ENCODE measurements around the gene C16orf74. TPM values are rescaled to one million over a fixed set of nuclear protein-coding genes. Genes with fewer than 3 reads are reported as not detected.
A peak's percentile ranks its signal among the peaks of the same experiment; 100 is the strongest.

The C16orf74 gene
- total RNA-seq, 1 donor from 2014 or later = 1.6 TPM

DNA sequence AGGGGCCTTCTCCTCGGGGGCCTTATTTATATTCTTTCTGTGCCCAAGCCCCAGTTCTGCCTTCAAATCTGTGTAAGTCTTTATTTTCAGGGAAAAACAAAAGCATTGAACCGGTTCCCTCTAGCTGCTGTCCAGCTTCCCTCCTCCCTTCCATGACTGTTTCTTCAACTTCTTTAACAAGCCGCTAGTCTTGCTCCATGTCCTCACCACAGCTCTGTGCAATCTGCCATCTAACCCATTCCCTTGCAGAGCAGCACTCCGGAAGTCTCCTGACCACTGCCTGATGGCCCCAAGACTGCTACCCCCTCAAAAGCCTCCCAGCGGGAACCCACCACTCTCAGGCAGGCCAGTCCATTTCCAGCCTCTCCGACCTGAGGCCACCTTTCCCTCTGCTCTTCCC, 31.6 kb upstream of the C16orf74 start:
- H3K9me3 Mint-ChIP-seq (ENCODE audit: low read depth) = no peaks in the 10 kb centered on the region
- peaks cover 32% of the 10 kb centered on the region for H3K36me3 Mint-ChIP-seq (ENCODE audit: low read depth)
- peak overlapping the region; percentile 36 for H3K27ac Mint-ChIP-seq (ENCODE audit: unreplicated experiment)
- peaks cover 10% of the 10 kb centered on the region for H3K4me1 Mint-ChIP-seq (ENCODE audit: low read depth)
- DNase-seq (ENCODE audit: low spot score) = no peak
- H3K27me3 Mint-ChIP-seq (ENCODE audit: low read depth) = no peaks in the 10 kb centered on the region
- TF ChIP-seq, protein P1, sequence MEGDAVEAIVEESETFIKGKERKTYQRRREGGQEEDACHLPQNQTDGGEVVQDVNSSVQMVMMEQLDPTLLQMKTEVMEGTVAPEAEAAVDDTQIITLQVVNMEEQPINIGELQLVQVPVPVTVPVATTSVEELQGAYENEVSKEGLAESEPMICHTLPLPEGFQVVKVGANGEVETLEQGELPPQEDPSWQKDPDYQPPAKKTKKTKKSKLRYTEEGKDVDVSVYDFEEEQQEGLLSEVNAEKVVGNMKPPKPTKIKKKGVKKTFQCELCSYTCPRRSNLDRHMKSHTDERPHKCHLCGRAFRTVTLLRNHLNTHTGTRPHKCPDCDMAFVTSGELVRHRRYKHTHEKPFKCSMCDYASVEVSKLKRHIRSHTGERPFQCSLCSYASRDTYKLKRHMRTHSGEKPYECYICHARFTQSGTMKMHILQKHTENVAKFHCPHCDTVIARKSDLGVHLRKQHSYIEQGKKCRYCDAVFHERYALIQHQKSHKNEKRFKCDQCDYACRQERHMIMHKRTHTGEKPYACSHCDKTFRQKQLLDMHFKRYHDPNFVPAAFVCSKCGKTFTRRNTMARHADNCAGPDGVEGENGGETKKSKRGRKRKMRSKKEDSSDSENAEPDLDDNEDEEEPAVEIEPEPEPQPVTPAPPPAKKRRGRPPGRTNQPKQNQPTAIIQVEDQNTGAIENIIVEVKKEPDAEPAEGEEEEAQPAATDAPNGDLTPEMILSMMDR (IDR thresholded peaks at IDR 0.05) = no peak
- H3K4me3 Mint-ChIP-seq (ENCODE audit: unreplicated experiment) = no peak overlapping the region

DNA sequence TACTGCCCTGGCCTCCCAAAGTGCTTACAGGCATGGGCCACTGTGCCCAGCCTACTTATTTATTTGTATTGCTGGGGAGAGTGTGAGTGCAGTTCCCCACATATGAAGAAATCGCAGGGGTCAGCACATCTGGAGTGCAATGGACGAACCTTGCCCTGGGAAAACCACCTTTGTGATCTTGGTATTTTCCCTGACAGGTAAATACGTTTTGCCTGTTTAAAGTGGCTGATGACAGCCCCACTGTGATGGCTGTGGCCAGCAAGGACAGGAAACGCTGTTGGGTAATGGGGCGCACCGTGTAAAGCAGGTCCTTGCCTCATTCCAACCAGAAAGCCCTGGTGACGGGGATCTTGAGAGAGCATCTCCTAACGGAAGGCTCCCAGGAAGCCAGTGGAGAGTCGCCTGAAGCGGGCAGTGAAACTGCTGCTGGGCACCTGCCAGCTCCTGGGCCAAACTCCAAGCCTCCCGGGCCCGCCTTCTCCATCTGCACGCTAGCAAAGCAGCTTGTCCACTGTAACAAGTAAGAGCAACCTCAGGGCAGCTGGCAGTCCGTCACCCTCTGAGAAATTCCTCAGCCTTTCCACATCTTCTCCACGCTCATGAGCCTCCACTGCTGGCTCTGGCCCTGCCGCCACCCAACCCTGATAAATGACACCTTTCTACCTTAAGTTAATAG, 30.9 kb upstream of the C16orf74 start:
- TF ChIP-seq, protein P1 (IDR thresholded peaks at IDR 0.05) = no peak
- DNase-seq (ENCODE audit: low spot score) = no peak
- peaks cover 10% of the 10 kb centered on the region for H3K4me1 Mint-ChIP-seq (ENCODE audit: low read depth)
- H3K4me3 Mint-ChIP-seq (ENCODE audit: unreplicated experiment) = no peak overlapping the region
- peaks cover 31% of the 10 kb centered on the region for H3K36me3 Mint-ChIP-seq (ENCODE audit: low read depth)
- no peaks in the 10 kb centered on the region for H3K27me3 Mint-ChIP-seq (ENCODE audit: low read depth)
- peak overlapping the region; percentile 36 for H3K27ac Mint-ChIP-seq (ENCODE audit: unreplicated experiment)
- no peaks in the 10 kb centered on the region for H3K9me3 Mint-ChIP-seq (ENCODE audit: low read depth)

DNA sequence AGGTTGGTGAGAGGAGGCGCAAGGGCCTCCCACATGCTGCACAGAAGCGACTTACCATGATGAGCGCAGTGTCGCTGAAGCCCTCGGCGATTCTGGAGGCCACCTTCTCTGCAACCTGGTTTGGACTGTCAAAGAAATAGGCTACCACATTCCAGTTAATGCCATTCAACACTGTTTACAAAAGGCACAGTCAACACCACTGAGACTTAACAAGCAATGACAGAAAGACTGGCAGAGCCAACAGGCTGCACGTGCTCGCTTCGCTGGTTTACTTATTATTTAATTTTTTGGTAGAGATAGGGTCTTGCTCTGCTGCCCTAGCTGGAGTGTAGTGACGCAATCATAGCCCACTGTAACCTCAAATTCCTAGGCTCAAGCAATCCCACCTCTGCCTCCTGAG, 30.3 kb upstream of the C16orf74 start:
- H3K27me3 Mint-ChIP-seq (ENCODE audit: low read depth) = no peaks in the 10 kb centered on the region
- H3K4me3 Mint-ChIP-seq (ENCODE audit: unreplicated experiment) = no peak overlapping the region
- H3K9me3 Mint-ChIP-seq (ENCODE audit: low read depth) = no peaks in the 10 kb centered on the region
- TF ChIP-seq, protein P1 (IDR thresholded peaks at IDR 0.05) = no peak
- H3K27ac Mint-ChIP-seq (ENCODE audit: unreplicated experiment) = no peak overlapping the region
- H3K4me1 Mint-ChIP-seq (ENCODE audit: low read depth) = peaks cover 10% of the 10 kb centered on the region
- H3K36me3 Mint-ChIP-seq (ENCODE audit: low read depth) = peaks cover 29% of the 10 kb centered on the region
- no peak for DNase-seq (ENCODE audit: low spot score)

DNA sequence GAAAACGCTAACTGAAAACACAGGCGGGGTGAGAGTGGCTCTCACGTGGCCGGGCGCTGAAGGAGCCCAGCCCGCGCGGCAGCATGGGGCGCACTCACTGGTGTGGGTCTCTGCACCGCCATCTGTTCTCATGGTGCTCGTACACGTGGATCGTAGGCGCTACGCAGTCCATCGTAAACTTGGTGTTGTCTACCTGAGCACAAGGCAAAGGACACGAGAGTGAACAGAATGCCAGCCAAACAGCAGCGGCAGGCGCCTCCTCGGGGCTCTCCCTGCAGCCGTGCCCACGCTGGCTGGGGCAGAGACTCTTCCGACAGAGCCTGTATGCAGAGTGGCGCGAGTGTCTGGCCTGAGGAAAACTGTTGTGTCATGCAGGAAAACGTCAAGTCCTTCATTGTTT, 29.4 kb upstream of the C16orf74 start:
- Mint-ChIP-seq H3K4me1 (ENCODE audit: low read depth) (peaks cover 10% of the 10 kb centered on the region), H3K9me3 (ENCODE audit: low read depth) (no peaks in the 10 kb centered on the region), H3K4me3 (ENCODE audit: unreplicated experiment) (no peak overlapping the region), H3K36me3 (ENCODE audit: low read depth) (peaks cover 26% of the 10 kb centered on the region), H3K27me3 (ENCODE audit: low read depth) (no peaks in the 10 kb centered on the region), H3K27ac (ENCODE audit: unreplicated experiment) (no peak overlapping the region)
- TF ChIP-seq, protein P1 (IDR thresholded peaks at IDR 0.05) = no peak
- DNase-seq (ENCODE audit: low spot score) = no peak

DNA sequence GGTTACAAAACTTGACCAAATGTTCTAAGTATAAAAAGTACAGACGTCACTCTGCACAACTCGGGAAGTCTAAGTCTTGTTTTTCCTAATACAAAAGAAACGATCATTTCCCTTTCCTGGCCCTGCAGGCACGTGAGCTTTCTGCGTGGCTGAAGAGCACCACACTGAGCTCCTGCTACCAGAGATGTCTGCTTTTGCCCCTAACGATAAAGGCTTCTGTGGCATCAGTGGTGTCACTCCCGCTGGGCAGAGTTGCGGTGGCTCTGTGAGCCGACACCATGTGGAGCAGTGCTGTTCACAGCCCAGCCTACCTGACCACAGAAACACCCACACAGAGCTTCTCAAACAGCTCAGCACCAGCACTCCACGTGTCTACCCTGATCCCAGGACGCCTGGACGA, 28.0 kb upstream of the C16orf74 start:
- Mint-ChIP-seq H3K9me3 (ENCODE audit: low read depth) (no peaks in the 10 kb centered on the region), H3K27ac (ENCODE audit: unreplicated experiment) (peak overlapping the region; percentile 8), H3K36me3 (ENCODE audit: low read depth) (peaks cover 26% of the 10 kb centered on the region), H3K4me3 (ENCODE audit: unreplicated experiment) (no peak overlapping the region), H3K27me3 (ENCODE audit: low read depth) (no peaks in the 10 kb centered on the region), H3K4me1 (ENCODE audit: low read depth) (peaks cover 10% of the 10 kb centered on the region)
- no peak for DNase-seq (ENCODE audit: low spot score)
- TF ChIP-seq, protein P1 (IDR thresholded peaks at IDR 0.05) = no peak

Data from chondrocyte (in vitro differentiated cells).